ENCODE data around the gene SPATA3.

Gene SPATA3

GRCh38 chr2:231030725-231031124 lies 34.8 kb downstream of the SPATA3 start:
- no peak for DNase-seq

- no peak for DNase-seq
Observed at GRCh38 chr2:231032575-231033140, 36.7 kb downstream of the SPATA3 start.

- no peak for DNase-seq
Observed at GRCh38 chr2:231033147-231034132, 37.5 kb downstream of the SPATA3 start.

GRCh38 chr2:231034291-231034882 lies 38.5 kb downstream of the SPATA3 start:
- no peak for DNase-seq

GRCh38 chr2:231036131-231036530 lies 40.2 kb downstream of the SPATA3 start:
- DNase-seq, result no peak

- DNase-seq, result no peak
Observed at GRCh38 chr2:231036578-231037106, 40.7 kb downstream of the SPATA3 start.

GRCh38 chr2:231037202-231037730 lies 41.3 kb downstream of the SPATA3 start, which contains the start of gene C2orf72:
Gene C2orf72, plus strand, starts transcription at chr2:231037523. Its CDS starts 43 bp downstream, at chr2:231037566.
- DNase-seq, result no peak

GRCh38 chr2:231037731-231038482 lies 42.0 kb downstream of the SPATA3 start:
- DNase-seq, result no peak

GRCh38 chr2:231038483-231039293 lies 42.8 kb downstream of the SPATA3 start:
- DNase-seq, result no peak

- no peak for DNase-seq
Observed at GRCh38 chr2:231039294-231039664, 43.4 kb downstream of the SPATA3 start.

GRCh38 chr2:231039821-231040364 lies 44.0 kb downstream of the SPATA3 start:
- no peak for DNase-seq

GRCh38 chr2:231041061-231041689 lies 45.3 kb downstream of the SPATA3 start:
- no peak for DNase-seq

GRCh38 chr2:231043796-231044195 lies 47.9 kb downstream of the SPATA3 start:
- no peak for DNase-seq

- no peak for DNase-seq
Observed at GRCh38 chr2:231046916-231047273, 51.0 kb downstream of the SPATA3 start.

GRCh38 chr2:231047274-231047922 lies 51.5 kb downstream of the SPATA3 start:
- no peak for DNase-seq

GRCh38 chr2:231047923-231048915 lies 52.3 kb downstream of the SPATA3 start:
- no peak for DNase-seq

GRCh38 chr2:231049286-231050017 lies 53.5 kb downstream of the SPATA3 start:
- no peak for DNase-seq
